Dermis blood vessel endothelial cell (primary cell): ENCODE measurements around the gene APPBP2. TPM values are rescaled to one million over a fixed set of nuclear protein-coding genes. Genes with fewer than 3 reads are reported as not detected.
A peak's percentile ranks its signal among the peaks of the same experiment; 100 is the strongest.
"Not testable (repeated sequence)": the region's sequence is repeated elsewhere in the genome, so short reads cannot be mapped to it uniquely, and the experiment has no call there.

Source experiments
- DNase-seq: peaks from one replicate; pipeline ENCODE4 v3.0.0; 2010
- total RNA-seq: library from RNA; depleted of rRNA; stranded (reverse); fragments of >200 nt; gene quantifications from 2 replicates; pipeline ENCODE4 v1.2.3, GENCODE V29; 2014

APPBP2 gene
- total RNA-seq, 1 donor from 2014 or later = 42.0 TPM

DNA sequence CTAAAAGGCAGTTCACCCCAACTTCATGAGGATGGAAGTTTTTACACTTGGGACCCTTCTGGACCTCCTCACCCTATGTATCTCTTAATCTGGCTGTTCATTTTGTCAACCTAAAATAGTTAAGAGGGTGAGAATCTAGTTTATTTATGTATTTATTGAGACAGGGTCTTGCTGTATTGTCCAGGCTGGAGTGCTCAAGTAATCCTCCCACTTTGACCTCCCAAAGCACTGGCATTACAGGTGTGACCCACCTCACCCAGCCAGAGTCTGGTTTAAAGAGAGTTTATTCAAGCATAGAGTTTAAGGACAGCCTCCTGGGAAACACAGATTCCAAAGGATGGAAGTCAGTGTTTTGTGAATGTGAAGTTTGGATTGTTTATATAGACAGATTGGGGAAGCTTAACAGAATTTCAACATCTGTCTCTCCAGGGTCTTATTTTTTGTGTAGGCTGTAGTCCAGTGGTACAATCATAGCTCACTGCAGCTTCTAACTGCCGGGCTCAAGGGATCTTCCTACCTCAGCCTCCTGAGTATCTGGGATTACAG is 8.0 kb upstream of the APPBP2 start:
- no peak for DNase-seq

DNA sequence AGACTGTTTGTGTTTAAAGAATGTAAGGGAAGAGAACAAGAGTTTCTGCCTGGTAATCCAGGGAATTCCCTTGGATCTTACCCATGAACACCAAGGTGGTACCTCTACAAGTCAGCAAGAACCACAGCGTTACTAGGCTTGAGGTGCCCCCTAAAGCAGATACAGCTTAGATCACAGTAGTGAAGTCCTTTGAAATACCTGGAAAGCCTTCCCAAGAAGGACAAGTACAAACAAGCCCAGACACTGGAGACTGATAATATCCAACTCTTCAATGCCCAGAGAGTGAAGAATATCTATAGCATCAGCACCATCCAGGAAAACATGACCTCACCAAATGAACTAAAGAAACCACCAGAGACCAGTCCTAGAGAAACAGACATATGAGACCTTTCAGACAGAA is 3.8 kb upstream of the APPBP2 start:
- no peak for DNase-seq

DNA sequence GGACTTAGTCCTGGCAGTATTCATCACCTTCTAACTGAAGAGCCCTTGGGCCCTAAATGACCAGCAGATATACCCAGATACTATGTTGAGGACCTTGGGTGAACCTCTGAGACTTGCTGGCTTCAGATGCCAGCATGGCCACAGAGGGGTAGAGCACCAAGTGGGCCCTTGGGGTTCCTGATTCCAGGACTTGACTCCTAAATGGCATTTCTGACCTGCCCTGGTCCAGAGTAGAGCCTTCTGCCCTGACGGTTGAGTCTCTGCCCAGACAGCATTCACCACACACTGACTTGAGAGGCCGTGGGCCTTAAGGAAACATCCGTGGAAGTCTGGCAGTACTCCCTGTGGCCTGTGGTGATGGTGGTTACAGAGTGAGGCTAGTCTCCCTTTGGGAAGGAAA is 2.8 kb upstream of the APPBP2 start:
- DNase-seq = no peak

DNA sequence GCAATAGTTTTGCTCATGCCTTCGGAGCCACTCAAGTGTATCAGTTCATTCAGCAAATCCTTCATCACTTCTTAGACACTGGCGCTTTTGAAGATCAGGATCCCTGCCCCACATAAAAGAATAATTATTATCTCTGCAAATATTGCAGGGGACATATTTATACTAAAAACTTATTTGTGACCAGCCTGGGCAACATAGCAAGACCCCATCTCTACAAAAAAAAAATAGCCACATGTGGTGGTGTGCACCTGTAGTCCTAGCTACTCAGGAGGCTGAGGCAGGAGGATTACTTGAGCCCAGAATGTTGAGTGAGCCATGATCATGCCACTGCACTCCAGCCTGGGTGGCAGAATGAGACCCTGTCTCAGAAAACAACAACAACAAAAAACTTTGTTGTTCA is 1.7 kb upstream of the APPBP2 start:
- DNase-seq = no peak

GRCh38 chr17:60526726-60527125 is 684 bp upstream of the APPBP2 start:
- peak; percentile 46 for DNase-seq

DNA sequence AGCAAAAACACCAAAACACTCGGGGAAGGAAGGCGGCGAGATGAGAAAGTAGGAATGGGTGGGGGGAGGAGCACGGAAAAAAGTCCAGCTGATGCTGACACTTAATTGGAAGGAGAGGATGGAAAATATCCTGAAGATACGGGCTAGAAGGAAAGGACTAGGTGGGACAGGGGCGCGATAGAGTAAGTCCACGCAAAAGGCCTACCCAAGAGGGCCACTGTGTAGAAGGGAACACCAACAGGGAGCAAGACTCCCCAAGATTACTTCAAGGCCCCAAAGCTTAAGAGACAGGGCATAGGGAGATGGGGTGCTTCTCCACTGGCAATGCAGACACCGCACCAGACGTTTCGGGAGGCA is 736 bp downstream of the APPBP2 start:
- peak; percentile 49 for DNase-seq

DNA sequence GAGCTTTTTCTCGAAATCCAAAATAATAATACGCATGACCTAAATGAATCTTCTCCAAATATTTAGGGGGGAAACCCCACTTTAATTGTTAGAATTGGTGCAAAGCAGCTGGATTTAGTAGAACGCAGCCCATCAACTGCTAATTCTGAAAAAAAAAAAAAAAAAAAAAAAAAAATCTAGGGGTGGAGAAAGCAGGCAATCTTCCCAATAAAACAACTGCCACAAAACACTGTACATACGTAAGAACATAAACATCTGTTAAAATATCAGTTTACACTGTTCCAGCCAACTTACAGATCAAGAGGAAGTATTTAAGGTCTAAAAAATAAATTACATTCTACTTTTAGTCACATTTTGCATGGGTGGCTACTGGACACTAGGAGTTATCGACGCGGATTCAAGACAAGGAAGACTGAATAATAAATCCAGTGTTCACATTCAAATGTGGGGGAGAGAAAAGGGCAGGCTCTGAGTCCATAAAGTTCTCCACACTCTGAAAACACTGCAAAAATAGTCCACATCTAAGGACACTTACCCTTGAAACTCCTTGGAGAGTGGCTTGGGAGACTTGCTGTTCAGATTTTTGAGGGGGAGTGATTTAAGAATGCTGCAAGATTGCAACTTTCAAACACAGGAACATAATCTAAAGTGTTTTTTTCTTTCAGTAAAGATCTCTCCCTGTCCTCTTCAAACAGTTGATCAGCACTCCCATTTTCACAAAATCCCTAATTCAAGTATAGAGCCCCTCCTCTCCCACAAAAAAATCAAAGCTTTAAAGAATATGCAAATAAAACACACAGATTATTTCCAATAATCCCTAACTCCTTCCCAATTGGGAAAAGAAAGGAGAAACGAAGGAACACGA is 1.3 kb downstream of the APPBP2 start:
- DNase-seq = peak; percentile 37

- DNase-seq = no peak
Observed at GRCh38 chr17:60523822-60524221, 2.2 kb downstream of the APPBP2 start.

GRCh38 chr17:60522889-60523626 is 3.0 kb downstream of the APPBP2 start:
- no peak for DNase-seq

DNA sequence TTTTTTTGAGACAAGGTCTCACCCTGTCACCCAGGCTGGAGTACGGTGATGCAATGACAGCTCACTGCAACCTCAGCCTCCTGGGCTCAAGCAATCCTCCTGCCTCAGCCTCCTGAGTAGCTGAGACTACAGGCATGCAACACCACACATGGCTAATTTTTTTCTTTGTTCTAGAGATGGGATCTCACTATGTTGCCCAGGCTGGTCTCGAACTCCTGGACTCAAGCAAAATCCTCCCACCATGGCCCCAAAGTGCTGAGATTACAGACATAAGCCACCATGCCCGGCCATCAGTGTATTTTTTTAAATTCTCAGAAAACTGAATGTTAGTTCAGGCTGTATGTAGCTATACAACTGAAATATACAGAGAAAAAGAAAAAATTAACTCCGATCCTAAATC is 6.2 kb downstream of the APPBP2 start:
- no peak for DNase-seq

DNA sequence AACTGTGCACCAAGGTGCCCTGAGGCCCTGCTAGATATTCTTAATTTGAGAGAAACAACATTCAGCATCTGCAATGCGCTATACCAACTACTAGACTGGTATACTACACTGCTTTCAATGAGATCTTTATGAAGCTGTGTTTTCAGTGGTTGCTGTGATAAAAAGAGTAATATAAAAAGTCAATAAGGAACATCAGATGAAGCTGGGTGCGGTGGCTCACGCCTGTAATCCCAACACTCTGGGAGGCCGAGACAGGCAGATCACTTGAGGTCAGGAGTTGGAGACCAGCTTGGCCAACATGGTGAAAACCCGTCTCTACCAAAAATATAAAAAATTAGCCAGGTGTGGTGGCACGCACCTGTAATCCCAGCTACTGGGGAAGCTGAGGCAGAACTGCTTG is 10.4 kb downstream of the APPBP2 start:
- not testable (repeated sequence) for DNase-seq

DNA sequence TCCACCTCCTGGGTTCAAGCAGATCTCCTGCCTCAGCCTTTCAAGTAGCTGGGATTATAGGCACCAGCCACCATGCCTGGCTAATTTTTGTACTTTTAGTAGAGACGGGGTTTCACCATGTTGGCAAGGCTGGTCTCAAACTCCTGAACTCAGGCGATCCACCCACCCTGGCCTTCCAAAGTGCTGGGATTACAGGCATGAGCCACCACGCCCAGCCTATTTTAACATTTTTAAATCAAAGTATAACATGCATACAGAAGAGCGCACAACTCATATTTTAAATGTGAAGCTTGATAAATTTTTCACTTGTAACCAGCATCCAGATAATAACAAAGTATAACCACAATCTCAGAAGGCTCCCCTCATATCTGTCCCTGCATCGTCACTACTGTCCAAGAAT is 10.8 kb downstream of the APPBP2 start:
- not testable (repeated sequence) for DNase-seq

DNA sequence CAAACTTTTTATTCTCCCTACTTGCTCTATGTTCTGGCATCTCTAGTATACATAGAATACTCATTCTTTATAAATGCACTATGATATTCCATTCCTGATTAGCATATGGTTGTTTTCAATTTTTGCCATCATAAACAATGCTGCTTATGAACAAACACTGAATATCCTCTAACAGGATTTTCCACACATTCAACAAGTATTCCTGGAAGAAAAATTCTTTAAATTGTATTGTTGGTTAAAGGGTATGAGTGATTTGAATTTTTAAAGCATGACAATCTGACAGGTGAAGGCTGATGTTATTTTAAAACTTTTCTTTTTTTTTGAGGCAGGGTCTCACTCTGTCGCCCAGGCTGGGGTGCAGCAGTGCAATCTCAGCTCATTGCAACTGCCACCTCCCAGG is 11.5 kb downstream of the APPBP2 start:
- DNase-seq = no peak

- no peak for DNase-seq
Observed at GRCh38 chr17:60514053-60514452, 12.0 kb downstream of the APPBP2 start.

DNA sequence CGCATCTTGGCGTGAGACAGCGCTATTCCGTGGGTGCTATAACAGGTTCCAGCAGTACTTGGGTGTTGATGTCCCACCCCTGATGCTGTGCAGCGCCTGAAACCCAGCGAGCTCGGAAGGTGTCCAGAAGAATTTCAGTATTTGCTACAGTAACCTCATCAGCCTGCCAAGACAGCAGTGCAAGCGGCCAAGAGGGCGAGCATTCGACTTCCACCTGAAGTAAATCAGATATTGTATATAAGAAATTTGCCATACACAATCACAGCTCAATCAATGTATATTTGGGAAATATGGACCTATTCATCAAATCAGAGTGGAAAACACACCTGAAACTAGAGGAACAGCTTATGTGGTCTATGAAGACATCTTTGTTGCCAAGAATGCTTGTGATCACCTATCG is 13.0 kb downstream of the APPBP2 start:
- no peak for DNase-seq

DNA sequence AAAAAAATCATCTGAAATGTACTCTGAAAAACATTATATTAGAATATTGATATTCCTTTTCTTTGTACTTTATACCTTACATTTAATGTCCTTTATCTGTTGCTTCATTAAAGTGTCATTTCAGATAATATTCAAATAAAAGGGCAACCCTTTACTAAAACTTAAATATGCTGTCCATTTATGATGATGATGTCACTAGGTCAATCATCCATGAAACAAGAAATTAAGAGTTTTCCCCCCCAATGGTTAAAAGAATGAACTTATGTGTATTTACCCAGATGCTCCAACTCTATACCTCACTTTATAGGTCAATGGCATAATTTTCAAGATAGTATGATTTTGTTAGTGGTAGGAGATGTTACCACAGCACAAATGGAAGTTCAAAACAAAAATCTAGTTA is 15.3 kb downstream of the APPBP2 start:
- DNase-seq = no peak

DNA sequence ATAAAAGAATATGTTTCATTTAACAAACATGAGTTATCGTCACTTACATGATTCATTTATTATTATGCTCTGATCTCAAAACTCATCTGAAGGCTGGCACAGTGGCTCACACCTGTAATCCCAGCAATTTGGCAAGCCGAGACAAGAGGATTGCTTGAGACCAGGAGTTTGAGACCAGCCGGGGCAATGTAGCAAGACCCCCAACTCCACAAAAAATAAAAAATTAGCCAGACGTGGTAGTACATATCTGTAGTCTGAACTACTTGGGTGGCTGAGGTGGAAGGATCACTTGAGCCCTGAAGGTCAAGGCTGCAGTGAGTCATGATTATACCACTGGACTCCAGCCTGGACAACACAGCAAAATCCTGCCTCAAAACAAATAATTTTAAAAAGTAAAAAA is 16.0 kb downstream of the APPBP2 start:
- DNase-seq = no peak

DNA sequence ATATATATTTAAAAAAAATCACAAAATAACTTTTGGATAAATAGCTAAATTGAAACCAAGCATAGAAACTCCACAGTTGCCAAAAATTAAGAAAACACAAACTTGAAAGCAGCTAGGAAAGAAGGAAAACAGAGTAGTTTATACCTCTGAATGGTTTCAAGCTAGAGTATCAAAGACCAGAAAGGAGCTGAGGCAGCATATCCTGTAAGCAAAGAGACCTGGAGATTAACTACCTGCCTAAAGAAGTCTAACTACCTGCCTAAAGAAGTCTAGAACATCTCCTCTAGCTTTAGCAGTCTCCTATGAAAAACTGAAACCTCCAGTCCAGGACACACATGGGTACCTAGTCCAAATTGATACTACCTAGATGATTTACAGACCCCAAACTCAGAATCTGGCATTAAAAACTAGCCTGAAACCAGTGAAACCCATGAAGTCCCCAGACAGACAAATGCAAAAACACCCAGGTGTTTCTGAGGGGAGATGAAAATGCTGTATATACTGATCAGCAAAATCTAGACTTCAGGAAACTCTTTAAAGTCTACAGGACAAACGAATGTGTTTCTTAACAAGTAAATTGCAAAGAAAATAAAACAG is 17.6 kb downstream of the APPBP2 start:
- no peak for DNase-seq

DNA sequence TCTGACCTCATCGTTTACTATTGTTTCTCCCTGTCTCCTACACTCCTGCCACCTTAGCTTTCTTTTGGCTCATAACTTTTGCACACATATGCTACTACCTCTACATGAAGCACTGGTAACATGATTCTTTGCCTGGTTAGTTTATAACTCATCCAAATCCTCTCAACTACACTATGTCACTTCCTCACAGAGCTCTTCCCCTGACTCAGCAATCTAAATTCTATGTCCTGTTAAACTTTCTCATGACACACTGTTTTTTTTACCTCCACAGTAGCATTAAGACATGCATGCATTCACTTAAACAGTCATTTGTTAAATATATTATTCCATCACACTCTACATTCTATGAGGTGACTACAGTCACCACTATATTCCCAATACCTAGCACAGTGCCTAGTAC is 19.7 kb downstream of the APPBP2 start:
- peak; percentile 50 for DNase-seq

DNA sequence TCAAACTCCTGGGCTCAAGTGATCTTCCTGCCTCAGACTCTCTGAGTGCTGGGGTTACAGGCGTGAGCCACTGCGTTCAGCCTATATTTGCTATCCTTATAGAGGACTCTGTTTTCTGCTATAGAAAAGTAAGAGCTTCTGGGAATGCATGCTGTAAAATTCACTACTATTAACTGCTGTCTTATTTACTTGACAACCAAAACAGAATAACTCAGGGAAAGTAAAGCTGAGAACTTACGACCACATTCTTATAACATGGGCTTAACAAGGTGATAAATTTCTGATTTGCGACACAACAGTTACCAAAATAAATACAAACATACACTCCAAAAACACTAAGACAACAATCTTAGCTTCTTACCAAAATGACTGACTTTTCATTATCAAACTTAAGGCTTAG is 23.9 kb downstream of the APPBP2 start:
- no peak for DNase-seq

GRCh38 chr17:60501589-60501988 is 24.5 kb downstream of the APPBP2 start:
- no peak for DNase-seq

DNA sequence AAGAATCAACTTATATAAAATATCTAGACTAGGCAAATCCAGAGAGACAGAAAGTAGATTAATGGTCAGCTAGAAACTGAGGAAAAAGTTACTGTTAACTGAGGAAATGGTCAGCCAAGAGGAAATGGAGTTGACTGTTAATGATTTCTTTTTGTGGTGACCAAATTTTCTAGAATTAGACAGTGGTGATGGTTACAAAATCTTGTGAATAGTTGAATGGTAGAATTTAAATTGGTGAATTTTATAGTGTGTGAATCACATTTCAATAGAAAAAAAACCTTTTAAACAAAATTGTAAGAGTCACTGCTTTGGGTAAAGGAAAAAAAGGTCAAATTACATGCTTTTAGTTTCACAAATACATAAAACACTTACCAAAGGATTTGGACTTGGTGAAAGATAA is 30.0 kb downstream of the APPBP2 start:
- DNase-seq = no peak

- DNase-seq = no peak
Observed at GRCh38 chr17:60495260-60495659, 30.8 kb downstream of the APPBP2 start.
